ENCODE results near the gene RBBP4.
"Not testable (repeated sequence)": the region's sequence is repeated elsewhere in the genome, so short reads cannot be mapped to it uniquely, and the experiment has no call there.

Gene RBBP4

DNA sequence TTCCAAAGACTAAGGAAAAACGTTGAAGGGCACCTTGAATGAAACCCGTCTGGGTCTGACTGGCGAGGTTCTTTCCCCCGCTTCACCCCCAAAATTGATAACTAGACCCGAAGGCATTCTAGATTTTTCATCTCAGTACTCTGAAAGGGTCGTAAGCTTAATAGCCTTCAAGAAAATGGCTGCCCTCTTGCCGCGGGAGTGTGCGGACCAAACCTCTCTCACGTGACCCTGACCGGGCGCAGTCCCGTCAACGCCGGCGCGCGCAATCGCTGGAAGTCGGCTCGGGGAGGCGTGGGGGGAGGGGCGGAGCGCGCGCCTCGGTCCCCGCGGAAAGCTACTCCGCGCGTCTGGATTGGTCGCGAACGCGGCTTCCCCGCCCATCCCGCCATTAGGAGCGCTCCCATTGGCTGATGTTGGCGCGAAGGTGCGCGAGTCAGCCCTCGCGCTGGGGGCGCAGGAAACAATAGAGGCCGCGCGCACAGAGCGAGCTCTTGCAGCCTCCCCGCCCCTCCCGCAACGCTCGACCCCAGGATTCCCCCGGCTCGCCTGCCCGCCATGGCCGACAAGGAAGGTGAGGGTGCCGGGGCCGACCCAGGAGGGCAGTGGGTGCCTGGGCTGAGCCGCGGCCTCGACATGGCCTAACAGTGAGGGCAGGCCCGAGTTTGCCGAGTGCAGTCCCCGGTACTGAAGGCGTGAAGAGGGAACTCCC, at the start of gene RBBP4:
Gene RBBP4 (plus strand): TSS at position 457 of the 709 bp plus-strand sequence. CDS start 99 bp downstream, at position 556.
- DNase-seq: peak; percentile 96

GRCh38 chr1:32605711-32606424, 45.1 kb upstream of the RBBP4 start:
- DNase-seq: no peak

DNA sequence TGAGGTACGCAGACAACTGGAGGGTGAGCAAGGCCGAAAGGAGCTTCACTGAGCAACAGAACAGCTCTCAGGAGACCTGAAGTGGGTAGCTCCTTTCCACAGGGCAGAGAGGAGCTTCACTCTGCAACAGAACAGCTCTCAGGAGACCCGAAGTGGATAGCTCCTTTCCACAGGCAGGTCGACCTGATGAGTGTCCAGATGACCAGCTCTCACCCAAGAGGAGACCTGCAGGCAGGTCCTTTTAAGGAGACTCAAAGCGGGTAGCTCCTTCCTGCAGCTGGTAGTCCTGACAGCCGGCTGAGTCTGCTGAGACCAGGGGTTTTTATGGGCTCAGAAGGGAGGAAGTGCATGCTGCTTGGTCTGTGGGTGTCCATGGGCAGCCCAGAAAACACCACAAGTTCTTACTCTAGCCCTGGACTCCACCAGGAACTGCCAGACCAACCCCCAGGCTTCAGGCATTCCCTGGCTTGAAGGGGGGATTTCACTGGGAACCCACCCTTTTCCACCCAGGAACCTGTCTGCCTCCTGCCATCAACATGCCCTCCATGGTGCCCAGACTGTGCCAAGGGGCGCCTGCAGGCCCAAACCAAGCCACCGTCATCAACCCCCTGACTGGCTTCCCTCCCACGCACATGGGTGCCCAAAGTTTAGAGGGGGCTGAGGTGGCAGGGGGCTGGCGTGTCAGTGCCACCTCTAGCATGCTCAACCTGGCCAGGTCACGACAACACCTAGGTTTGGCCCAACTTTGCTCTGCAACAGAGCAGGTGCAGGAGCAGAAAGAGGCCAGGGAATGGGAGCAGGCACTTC, 44.2 kb upstream of the RBBP4 start:
- DNase-seq: no peak

- no peak for DNase-seq
These were observed 41.8 kb upstream of the RBBP4 start for GRCh38 chr1:32609180-32609579.

DNA sequence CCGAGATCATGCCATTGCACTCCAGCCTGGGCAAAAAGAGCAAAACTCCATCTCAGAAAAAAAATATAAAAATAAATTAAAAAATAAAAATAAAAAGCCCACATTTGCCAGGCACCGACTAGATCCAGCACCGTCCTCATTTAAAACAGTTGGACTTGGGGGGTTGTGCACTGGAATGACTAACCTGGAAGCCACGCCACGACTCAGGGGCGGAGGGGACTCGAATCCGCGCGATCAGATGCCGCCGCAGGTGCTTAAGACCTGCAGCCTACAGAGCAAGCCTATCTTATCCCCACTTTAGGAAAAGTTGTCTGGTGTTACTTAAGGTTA, 39.2 kb upstream of the RBBP4 start:
- DNase-seq: no peak

GRCh38 chr1:32612189-32612881, 38.7 kb upstream of the RBBP4 start:
- DNase-seq: peak; percentile 73

DNA sequence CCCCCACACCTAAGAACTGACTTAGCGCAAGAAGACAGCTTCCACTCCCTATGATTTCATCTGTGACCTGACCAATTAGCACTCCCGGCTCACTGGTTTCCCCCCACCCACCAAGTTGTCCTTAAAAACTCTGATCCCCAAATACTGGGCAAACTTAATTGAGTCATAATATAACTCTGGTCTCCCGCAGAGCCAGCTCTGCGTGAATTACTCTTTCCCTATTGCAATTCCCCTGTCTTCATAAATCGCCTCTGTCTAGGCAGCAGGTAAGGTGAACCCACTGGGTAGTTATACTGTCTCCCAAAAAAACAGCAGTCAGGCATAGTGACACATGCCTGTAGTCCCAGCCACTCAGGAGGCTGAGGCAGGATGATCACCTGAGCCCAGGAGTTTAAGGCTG, 37.5 kb upstream of the RBBP4 start:
- no peak for DNase-seq

- DNase-seq: peak; percentile 50
These were observed 32.3 kb upstream of the RBBP4 start for GRCh38 chr1:32618673-32619221.

- no peak for DNase-seq
These were observed 31.1 kb upstream of the RBBP4 start for GRCh38 chr1:32619701-32620485.

- DNase-seq: no peak
These were observed 28.8 kb upstream of the RBBP4 start for GRCh38 chr1:32622205-32622604.

GRCh38 chr1:32622806-32623681, 28.0 kb upstream of the RBBP4 start:
- DNase-seq: no peak

- no peak for DNase-seq
These were observed 27.2 kb upstream of the RBBP4 start for GRCh38 chr1:32623775-32624174.

DNA sequence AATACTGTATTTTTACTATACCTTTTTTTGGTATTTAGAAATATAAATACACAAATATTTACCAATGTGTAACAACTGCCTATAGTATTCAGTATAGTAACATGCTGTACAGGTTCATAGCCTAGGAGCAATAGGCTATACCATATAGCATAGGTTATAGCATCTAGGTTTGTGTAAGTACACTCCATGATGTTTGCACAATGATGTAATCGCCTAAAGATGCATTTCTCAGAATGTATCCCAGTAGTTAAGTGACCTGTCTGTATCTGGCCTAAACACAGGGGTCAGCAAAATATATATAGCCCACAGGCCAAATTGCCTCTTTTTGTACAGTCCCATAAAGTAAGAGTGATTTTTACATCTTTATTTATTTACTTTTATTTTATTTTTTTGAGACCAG, 24.8 kb upstream of the RBBP4 start:
- DNase-seq: no peak

GRCh38 chr1:32627596-32628162, 23.3 kb upstream of the RBBP4 start:
- DNase-seq: no peak

GRCh38 chr1:32630173-32630572, 20.8 kb upstream of the RBBP4 start:
- DNase-seq: not testable (repeated sequence)

GRCh38 chr1:32632829-32633228, 18.2 kb upstream of the RBBP4 start:
- DNase-seq: no peak

DNA sequence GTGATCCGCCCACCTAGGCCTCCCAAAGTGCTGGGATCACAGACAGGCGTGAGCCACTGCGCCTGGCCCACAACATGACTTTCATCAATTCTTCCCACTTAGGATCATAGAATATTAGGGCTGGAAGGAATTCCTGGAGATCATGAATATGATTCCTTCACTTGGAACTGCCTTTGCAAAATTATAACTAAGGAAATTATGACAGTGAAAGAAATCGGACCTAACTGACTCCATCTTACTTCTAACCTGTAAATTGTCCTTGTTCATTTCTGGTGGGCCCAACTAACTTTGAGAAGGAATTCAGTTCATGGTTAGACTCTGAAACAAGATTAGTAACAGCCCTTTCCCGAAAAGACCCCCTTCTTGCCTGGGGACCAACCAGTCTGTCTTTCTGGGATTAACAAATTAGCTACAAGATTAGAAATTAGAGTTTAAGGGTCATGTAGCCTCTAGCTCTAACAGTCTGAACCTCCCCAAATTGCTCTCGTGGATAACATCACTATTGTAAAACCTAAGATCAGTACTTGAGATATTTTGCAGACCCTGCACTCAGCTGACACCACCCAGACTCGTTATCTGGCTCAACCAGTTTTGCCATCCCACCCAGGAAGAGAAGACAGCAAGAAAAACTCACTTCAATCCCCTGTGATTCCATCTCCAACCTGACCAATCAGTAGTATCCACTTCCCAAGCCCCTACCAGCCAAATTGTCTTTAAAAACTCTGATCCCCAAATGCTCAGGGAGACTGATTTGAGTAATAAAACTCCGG, 15.3 kb upstream of the RBBP4 start:
- DNase-seq: no peak

GRCh38 chr1:32636914-32637645, 13.9 kb upstream of the RBBP4 start:
- DNase-seq: no peak

DNA sequence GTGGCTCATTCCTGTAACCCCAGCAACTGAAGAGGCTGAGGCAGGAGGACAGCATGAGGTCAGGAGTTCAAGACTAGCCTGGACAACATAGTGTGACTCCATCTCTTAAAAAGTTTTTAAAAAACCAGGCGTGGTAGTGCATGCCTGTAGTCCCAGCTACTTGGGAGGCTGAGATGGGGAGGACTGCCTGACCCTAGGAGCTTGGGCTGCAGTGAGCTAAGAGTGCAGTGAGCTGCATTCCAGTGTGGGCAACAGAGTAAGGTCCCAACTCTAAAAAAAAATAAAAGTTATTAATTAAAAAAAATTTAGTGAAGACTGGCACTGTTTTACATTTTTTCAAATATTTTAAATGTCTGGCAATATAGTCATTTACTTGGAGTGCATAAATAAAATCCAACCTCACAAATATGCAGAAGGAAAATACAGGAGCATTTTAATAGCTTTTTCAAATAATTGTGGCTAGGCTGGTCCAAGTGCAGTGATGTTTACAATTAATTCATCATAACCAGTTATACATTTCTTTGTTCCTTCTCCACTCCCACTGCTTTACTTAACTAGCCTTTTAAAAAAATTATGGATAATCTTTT, 11.4 kb upstream of the RBBP4 start:
- no peak for DNase-seq

Data from NCI-H226 (cell line).